Right kidney (tissue), 1 donor: ENCODE data around the gene PPP2R2C.

Source experiments
- DNase-seq: peaks from one replicate; pipeline ENCODE4 v3.0.0-alpha.2; 2016

PPP2R2C gene

DNA sequence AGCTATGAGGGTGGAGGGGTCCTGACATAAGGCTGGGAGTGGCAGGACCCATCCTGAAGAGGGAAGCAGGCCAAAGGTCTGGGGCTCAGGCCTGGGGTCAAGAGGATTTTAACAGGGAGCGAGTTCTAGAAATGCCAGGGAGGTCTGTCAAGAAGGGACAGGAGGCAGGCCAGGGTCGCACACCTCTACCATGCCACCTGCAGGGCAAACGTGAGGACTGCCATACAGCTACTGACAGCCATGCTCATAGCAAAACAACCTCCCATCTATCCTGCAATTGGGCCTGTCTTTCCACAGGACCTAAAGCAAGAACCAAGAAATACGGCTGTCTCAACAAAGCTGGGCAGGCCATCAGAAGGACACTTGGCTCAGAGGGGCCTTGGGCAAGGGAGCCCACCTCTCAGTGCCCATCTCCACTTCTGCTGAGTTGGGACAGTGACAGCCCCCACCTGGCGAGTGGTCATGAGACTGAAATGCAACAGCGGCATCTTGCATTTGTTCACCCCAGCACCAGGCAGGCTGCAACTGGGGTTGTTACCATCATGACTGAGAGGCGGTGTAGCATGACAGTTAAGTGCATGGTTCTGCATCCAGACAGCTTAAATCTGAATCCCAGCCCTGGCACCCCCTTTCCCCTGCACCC lies 110.0 kb downstream of the PPP2R2C start:
- no peak for DNase-seq

DNA sequence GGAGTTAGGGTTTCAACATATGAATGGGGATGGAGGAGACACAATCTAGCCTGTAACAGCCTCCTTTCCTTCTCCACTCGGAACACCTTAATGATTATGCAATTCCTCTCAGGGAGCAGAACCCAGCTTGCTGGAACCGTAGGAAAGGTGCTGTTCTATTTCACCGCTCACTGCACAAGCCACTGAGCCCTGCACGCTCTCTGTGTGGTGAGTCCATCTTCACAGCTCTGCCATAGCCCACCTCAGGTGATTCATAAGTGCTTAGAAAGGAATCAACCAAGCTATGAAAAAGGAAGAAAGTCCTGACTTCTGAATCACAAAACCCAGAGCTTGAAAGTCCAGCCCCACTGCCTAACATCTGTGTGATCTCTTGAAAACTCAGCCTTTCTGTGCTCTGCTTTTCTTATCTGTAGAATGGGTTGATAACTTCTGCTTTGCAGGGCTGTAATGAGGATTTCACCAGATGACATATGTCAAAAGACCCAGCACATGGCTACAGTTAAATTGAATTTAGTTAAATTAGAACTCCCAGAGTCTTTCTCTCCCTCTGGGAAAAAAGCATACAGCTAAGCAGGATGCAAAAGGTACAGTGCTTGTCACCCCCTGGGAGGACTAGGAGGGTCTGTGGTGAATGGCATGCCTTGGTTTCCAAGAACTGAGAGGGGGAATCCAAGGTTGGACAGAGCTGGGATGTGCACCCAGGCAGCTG lies 111.2 kb downstream of the PPP2R2C start:
- no peak for DNase-seq

DNA sequence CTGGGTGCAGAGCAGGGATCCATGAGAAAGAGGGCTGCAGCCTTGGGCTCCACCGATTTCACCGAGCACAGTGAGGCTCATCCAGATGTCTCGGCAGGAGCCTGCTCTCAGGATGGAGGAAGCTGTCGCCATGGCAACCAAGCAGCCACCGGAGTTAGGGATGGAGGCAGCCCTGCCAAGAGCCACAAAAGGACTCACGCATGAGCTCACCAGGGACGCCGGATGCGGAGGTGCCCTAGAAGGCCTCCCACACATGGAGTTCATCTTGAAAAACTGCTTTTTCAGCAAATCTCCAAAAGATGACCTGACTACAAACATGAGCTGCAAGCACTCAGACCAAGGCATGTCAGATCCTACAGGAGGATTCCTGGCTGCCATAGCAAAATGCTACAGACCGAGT lies 112.0 kb downstream of the PPP2R2C start:
- no peak for DNase-seq

DNA sequence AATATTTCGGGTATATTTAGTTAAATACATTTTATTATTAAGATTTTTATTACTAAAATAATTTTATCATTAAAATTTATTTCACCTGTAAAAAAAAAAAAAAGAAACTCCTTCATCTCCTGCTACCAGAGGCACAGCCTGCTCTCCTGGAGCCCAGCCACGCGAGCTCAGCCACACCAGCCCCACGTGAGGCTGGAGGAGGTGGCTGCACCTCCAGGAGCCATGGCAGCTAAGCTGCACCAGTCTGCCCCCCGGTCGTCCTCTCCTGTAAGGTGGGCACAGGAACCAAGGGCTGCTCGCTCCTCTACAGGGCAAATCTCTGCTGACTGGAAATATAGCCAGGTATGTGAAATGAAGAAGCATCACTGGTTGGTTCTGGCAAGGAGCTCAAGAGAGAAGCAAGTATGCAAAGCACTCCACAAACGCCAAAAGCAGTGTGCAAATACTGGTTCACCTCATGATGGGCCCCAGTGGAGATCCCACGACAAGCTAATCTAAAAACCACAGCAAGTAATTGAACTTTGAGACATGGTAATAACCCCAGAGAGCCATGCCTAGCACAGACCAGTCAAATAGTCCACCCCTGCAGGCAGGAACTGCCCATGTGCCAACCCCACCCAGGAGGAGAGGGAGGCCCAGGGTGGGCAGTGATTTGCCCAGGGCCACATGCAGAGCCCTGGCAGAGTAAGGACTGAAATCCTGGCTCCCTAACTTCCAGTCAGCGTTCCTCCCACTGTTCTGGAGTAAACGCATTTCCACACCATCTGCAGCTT lies 112.7 kb downstream of the PPP2R2C start:
- DNase-seq, result no peak

DNA sequence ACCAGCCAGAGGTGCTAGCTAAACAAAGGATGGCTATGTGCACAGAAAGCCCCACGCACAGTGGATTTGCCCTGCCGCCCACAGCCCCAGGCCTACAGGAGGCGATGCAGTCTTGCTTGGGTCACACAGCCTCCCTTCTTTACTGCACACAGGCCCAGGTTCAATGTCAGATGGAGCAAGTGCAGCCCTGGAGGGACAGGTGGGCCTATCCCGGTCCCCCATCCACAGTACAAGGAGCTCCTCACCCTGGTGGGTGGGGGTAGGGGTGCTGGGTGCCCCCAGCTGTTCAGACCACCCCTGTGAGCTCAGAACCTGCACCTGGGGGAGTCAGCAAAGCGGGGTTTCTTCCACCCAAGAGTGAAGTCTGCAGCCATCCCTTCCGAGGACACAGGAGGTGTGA lies 114.9 kb downstream of the PPP2R2C start:
- no peak for DNase-seq

DNA sequence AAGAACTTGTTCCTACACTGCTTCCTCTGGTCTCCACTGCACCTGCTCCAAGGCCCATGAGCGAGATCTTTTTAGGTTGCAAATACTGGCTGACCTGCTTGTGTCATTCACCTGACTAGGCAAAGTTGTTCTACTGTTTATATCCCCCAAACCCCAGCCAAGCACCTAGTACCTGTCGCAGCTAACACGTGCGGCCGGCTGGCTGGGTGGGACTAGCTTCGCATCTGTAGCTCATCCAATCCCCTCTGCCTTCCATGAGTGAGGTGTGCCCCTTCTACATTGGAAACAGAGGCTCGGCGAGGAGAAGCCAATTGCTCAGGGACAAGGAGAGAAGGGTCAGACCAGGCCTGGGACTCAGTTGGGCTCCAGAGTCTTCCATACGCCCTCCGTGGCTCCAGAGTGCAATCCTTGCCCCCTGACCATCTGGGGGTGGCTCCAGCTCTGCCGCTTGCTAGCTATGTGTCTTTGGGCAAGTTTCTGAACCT lies 116.3 kb downstream of the PPP2R2C start:
- DNase-seq, result no peak

DNA sequence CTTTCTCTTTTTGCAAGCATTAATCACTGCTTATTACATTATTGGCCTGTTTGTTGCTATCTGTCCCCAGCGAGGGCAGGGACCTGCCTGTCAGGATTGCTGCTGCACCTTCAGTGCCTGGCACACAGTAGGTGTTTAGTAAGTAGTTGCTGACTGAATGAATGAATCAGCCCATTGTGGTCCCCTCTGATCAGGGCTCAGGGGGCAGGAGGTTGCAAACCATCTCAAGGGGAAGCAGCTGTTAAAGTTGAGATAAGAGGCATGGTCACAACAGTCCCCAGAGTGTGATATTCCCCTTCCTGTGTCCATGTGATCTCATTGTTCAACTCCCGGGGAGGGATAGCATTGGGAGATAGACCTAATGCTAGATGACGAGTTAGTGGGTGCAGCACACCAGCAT lies 117.4 kb downstream of the PPP2R2C start:
- no peak for DNase-seq

DNA sequence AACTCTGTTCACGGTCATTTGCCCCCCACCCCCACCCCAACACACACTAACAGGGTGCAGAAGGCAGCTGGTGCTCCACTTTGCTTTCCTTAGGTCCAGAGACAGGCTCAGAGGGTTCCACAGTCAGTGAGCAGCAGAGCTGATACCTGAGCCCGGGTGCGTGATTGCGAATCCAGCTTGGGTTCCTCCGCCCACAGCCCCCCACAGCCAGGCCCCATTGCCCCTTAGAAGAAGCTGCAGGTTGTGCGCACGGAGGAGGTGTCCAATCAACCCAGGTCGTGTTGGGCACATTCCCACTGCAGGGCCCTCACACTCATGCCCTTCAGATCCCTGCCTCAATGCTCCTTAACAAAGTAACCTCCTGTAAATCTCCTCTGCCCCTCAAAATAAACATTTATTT lies 117.8 kb downstream of the PPP2R2C start:
- DNase-seq, result no peak

DNA sequence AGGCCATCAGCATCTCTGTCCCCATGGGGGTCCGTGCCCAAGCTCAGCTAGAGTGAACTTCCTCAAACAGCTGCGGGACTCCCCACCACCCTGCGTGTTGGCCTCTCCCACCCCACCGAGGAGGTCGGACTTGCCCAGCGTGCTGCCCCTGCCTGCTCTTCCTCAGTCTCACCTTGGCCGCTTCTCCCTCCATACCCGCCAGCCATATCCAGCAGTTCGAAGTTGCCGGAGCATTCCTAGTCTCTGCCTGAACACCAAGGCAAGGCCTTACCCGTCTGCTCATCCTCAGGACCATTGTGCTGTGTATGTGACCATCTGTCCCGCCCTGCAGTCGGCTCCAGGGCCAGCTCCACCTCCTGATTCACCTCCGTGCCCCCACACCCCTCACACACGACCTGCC lies 118.3 kb downstream of the PPP2R2C start:
- no peak for DNase-seq

DNA sequence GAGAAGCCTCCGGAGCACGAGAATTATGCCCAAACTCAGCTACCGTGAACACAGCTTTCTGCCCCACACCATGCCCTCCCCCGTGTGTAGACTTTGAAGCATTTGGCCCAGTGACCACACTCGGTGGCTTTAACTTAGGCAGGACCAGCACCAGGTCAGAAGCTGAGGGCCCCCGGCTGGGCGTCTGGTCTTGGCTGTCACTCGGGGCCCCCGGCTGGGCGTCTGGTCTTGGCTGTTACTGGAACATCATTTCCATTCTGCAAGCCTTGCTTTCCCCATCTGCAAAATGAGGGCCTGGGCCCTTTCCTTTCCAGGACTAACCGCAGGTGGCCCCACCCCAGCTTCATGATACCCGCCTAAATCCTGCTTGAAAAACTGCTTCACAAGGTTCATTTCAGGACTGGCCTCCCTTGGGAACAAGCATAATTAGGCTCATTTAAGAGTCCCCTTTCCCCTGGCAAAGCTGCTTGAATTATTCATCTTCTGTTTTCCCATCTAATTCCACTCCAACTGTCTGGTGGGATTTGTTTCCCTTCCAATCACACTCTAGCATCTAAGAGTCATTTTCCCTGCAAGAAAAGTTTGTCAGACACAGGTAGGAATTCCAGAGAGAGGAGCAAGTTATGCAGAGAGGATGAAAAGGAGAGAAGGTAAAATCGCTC lies 120.3 kb downstream of the PPP2R2C start:
- DNase-seq, result no peak

DNA sequence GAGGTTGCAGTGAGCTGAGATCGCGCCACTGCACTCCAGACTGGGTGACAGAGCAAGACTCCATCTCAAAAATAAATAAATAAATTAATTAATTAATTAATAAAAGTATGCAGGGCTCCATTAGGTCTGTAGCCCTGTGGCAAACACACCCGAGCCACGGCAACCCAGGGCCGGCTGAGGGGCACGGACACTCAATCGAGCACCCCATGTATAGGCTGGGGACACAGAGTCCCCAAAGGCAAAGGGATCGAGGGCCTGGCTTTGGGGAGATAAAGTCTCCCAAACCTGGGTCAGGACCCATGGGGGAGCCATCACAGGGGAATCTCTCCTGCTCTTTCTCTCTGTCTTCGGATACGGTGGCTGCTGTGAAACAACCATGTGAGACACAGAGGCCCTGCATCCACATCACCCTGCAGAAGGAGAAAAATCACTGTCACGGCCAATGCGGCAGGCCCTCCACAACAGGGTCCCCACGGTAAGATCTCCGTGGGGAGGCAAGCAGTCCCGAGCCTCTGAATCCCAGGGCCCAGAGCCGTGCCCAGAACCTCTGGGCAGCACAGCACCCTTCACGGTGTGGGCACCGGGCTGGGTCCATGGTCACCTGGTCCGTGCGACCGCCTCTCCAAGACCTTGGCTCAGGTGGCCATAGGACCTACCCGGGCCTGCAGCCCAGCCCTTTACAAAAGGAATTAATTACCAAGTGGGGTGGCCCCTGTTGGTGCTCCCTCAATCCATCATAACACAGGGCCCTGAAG lies 121.0 kb downstream of the PPP2R2C start:
- DNase-seq, result no peak

DNA sequence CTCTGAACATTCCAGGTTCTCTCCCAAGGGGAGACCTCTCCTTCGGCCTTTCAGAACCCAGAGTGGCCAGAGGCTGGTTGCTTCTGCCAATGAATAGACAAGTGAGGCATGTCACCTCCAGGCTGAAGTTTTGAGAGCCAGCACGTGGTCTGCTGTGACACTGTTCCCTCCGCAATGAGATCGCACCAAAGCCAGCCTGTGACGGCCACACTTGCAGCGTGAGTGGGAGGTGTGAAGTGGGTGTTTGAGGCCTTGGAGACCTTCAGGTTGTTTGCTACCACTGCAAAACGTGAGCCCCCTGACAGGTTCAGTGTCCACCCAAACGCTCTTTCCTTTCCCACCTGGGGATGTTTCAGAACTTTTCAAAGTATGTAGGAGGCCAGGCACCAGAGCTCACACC lies 121.8 kb downstream of the PPP2R2C start:
- no peak for DNase-seq

DNA sequence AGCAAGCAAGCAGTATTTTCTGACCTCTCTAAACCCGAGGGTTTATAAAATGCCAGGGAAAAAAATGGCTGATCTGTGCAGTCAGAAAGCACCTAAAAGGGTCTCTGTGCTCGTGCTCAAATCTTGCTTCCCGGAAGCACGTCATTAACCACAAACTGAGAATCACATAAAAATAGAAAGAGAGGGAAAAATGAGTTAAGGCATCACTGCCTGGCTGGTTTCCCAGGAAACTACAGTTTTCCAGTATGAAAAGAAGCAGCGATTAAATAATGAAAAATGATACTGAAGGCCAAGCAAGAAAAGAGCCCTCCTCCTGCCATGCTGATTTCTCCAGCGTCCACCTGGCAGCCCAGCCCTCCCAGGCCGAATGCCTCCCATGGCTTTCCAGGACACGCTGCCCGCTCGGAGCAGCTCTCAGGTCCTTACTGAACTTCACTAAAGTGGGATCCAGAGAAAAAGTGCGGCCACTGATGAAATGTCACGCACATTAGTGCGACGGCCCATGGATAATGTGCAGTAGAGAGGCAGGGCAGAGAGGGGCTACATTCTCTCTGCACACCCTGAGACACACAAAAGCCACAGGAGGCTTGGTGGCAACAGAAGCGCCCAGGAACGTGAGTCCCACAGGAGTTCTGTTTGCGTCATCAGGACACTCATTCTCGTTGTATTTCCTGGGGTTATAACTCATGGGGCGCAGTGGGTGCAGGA lies 122.4 kb downstream of the PPP2R2C start:
- no peak for DNase-seq

DNA sequence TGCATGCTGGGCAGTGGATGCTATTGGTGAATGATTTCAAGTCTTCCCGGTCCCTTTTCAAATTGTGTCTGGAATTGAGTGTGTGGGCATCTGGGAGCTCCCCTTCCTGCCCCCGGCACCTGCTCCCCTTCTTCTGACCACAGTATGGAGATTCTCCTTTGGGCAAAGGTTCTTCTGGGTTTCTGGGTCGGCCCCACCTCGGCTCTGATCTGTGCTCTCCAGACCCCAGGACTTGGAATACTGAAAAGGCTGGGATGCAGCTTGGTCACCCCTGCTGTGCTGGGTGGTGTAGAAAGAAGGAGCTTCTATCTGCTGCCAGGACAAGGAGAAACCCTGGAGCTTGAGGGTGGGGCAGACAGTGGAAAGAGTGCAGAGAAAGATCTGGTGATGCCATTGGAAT lies 124.0 kb downstream of the PPP2R2C start:
- no peak for DNase-seq

DNA sequence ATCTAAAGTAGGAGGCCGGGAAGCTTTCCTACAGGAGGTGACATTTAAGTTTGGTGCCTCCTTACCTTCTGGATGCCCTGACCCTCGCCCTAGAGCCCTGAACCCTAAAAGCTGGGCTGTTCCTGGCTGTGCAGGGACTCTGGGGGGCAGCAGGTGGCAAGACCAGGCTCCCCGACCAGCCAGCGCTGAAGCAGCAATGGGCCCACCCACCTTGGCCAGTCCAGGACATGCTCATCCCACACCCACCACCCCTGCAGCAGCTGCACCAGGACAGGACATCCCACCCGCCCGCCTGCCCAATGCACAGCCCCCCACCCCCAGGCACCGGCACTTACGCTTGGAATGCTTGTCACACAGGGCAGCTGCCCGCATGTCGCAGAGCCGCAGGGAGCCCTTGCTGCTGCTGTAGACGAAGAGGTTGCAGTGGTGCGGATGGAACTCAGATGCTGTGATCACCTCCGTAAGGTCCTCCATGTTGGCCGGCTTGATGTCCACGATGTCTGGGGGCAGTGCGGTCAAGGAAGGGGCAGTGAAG lies 124.8 kb downstream of the PPP2R2C start:
- no peak for DNase-seq

DNA sequence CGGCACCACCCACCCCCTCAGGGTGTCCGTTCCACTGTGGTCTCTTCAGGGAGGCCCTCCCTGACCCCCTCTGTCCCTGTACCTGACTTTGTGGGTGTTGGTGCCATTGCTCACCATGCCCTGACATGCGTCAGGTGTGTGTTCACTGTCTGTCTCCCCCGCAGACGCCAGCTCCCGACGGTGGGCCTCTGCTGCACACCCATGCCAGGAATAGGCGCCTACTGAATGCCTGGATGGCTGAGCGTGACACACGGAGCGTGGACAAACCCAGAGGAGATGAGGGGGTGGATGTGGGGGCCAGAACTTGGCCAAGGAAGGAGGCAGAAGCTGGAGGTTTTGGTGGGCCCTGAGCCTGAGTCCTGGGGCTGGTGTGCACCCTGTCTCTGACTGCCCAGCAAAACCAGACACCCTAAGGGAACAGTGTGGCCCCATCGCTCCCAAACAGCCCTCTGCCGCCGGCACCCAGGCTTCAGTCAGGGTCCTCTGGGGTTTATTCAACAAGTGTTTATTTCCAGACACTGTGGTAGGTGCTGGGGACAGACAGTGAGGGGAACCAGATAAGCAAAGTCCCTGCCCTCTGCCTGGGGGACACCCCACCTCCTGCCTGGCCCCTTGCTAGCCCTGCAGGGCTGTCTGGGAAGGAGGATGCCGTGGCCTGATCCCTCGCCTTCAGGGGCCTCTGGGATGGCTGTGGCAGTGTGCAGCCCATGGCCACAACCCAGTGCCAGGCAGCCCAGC lies 125.9 kb downstream of the PPP2R2C start:
- no peak for DNase-seq

DNA sequence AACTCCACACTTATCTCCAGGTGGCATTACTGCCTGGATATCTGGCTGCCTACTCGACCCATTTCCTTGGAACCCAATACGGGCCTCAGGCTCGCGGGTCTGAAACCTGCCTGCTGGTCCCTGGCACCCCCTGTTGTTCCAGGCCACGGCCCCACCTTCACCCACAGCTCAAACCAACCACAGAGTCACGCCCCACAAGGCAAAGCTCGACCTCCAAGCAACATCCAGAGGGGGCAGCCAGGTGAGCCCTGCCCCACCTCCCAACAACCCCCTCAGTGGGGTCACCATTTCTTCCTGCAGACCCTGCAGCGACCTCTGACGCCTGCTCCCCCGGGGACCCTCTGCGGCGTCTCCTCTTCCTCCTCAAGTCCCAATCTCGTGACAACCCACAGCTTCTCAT lies 126.5 kb downstream of the PPP2R2C start:
- DNase-seq, result no peak

DNA sequence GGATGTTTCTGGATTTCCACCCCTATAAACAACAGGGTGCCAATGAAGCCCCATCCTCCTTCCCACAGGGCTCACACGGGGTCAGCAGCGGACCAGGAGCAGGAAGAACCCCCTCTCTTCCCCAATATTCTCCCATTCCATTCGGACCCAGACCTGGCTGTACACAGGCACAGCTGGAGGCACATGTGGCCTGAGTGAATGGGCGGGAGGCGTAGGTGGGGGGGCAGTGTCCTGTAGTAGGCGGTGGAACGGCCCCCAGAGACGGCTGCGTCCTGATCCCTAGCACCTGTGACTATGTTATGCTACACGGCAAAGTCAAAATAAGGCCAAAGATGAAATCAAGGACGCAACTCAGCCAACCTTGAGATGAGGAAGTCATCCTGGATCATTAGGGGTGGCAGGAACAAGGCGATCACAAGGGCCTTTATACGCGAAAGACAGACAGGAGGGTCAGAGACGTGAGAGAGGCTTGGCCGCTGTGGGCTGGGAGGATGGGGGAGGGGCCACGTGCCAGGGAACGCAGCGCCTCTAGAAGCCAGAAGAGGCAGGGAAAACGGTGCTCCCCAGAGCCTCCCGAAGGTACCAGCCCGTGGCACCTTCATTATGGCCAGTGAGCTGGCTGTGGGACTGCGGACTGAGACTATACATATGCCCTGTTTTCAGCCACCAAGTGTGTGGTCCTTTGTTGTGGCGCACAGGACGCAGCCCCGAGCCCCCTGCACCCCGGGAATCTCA lies 127.2 kb downstream of the PPP2R2C start:
- DNase-seq, result no peak

DNA sequence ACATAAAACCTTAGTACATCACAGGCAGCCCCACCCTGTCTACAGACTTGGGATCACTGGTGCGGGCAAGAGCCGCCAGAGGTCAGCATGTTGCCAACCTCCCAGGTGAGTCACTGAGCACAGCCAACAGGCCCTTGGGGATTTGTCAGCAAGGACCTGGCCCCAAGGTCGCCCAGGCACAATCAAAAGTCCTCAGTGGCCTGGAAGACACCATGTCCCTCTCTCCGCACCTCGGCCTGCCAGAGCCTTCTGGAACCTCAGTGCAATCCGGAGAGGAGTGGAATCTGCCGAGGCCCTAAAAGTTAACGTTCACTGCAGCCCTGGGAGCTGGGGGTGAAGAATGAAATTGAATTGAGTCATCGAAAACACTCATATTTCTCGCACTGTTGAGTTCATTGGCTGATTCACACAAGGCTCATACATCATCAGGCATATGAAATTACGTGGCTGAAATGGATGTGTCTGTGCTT lies 128.4 kb downstream of the PPP2R2C start:
- DNase-seq, result no peak
